ENCODE results near the gene COLEC12. TPM values are rescaled to one million over a fixed set of nuclear protein-coding genes. Genes with fewer than 3 reads are reported as not detected.
"Not testable (repeated sequence)": the region's sequence is repeated elsewhere in the genome, so short reads cannot be mapped to it uniquely, and the experiment has no call there.

The COLEC12 gene
- total RNA-seq, 1 donor from 2014 or later, result not detected

- intact Hi-C loops (cut with micrococcal nuclease), result no loop called here
Observed at GRCh38 chr18:415617-416612, 84.6 kb downstream of the COLEC12 start.

GRCh38 chr18:415047-415446 lies 85.5 kb downstream of the COLEC12 start:
- intact Hi-C loops (cut with micrococcal nuclease), result no loop called here

GRCh38 chr18:413233-413632 lies 87.3 kb downstream of the COLEC12 start:
- intact Hi-C loops (cut with micrococcal nuclease), result no loop called here

GRCh38 chr18:410047-410455 lies 90.5 kb downstream of the COLEC12 start:
- intact Hi-C loops (cut with micrococcal nuclease), result no loop called here

GRCh38 chr18:408367-408766 lies 92.1 kb downstream of the COLEC12 start:
- intact Hi-C loops (cut with micrococcal nuclease), result no loop called here

GRCh38 chr18:407626-408224 lies 92.8 kb downstream of the COLEC12 start:
- intact Hi-C loops (cut with micrococcal nuclease), result no loop called here

- intact Hi-C loops (cut with micrococcal nuclease), result no loop called here
Observed at GRCh38 chr18:407191-407590, 93.3 kb downstream of the COLEC12 start.

GRCh38 chr18:406677-407076 lies 93.8 kb downstream of the COLEC12 start:
- intact Hi-C loops (cut with micrococcal nuclease), result no loop called here

- intact Hi-C loops (cut with micrococcal nuclease), result not testable (repeated sequence)
Observed at GRCh38 chr18:405006-405405, 95.5 kb downstream of the COLEC12 start.

GRCh38 chr18:404061-404636 lies 96.4 kb downstream of the COLEC12 start:
- intact Hi-C loops (cut with micrococcal nuclease), result no loop called here

- intact Hi-C loops (cut with micrococcal nuclease), result no loop called here
Observed at GRCh38 chr18:402129-402528, 98.4 kb downstream of the COLEC12 start.

- intact Hi-C loops (cut with micrococcal nuclease), result no loop called here
Observed at GRCh38 chr18:400456-400855, 100.0 kb downstream of the COLEC12 start.

- intact Hi-C loops (cut with micrococcal nuclease), result no loop called here
Observed at GRCh38 chr18:399631-400135, 100.8 kb downstream of the COLEC12 start.

GRCh38 chr18:398935-399630 lies 101.4 kb downstream of the COLEC12 start:
- intact Hi-C loops (cut with micrococcal nuclease), result no loop called here

- intact Hi-C loops (cut with micrococcal nuclease), result no loop called here
Observed at GRCh38 chr18:396556-396955, 103.9 kb downstream of the COLEC12 start.

GRCh38 chr18:396251-396555 lies 104.3 kb downstream of the COLEC12 start:
- intact Hi-C loops (cut with micrococcal nuclease), result no loop called here

- intact Hi-C loops (cut with micrococcal nuclease), result no loop called here
Observed at GRCh38 chr18:395456-396250, 104.8 kb downstream of the COLEC12 start.

- intact Hi-C loops (cut with micrococcal nuclease), result no loop called here
Observed at GRCh38 chr18:394987-395362, 105.5 kb downstream of the COLEC12 start.

- intact Hi-C loops (cut with micrococcal nuclease), result no loop called here
Observed at GRCh38 chr18:394262-394986, 106.1 kb downstream of the COLEC12 start.

GRCh38 chr18:393574-393957 lies 106.9 kb downstream of the COLEC12 start:
- intact Hi-C loops (cut with micrococcal nuclease), result no loop called here
